ENCODE data around the gene LPP. TPM values are rescaled to one million over a fixed set of nuclear protein-coding genes. Genes with fewer than 3 reads are reported as not detected.

Gene LPP
- total RNA-seq, 1 donor from 2014 or later, result 132 TPM

DNA sequence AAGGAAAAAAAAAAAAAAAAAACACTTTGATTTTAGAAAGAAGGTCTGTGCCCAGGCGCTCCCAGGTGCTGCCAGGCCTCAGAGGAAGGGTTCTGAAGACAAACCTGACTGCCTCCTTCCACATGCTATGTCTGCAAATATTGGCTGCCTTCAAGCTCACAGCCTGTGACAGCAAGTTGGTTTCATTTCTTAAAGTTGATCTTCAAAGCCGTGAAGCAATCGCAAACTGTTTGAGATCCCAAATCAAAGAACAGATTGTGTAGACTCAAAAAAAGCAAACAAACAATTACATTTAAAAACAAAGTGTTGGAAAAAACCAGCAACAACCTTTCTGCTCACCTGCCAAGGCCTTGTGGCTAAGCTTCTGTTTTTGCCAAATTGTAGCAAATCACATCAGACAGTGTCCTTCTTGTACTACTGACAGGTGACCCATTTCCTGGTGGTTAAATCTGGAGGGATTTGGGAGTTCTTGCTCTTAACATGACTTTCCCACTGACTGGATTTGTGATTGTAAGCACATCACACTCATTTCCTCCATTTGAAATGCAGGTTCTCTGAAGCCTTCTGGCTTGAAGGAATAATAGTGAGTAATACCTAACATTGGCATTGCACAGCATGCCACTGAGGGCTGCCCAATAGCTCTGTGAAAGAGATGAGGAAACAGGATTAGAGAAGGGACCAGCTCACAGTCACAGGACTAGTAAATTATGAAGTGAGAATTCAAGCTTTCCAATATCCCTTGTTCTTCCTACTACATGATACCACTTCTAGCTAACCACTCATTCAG lies 502.4 kb downstream of the LPP start:
- Mint-ChIP-seq H3K9me3 (peaks cover 3% of the 10 kb centered on the region), H3K27ac (no peak overlapping the region), H3K27me3 (ENCODE audit: low read depth) (no peaks in the 10 kb centered on the region), H3K36me3 (peaks cover under 1% of the 10 kb centered on the region), H3K4me1 (no peaks in the 10 kb centered on the region), H3K4me3 (no peak overlapping the region)
- TF ChIP-seq, protein P1, sequence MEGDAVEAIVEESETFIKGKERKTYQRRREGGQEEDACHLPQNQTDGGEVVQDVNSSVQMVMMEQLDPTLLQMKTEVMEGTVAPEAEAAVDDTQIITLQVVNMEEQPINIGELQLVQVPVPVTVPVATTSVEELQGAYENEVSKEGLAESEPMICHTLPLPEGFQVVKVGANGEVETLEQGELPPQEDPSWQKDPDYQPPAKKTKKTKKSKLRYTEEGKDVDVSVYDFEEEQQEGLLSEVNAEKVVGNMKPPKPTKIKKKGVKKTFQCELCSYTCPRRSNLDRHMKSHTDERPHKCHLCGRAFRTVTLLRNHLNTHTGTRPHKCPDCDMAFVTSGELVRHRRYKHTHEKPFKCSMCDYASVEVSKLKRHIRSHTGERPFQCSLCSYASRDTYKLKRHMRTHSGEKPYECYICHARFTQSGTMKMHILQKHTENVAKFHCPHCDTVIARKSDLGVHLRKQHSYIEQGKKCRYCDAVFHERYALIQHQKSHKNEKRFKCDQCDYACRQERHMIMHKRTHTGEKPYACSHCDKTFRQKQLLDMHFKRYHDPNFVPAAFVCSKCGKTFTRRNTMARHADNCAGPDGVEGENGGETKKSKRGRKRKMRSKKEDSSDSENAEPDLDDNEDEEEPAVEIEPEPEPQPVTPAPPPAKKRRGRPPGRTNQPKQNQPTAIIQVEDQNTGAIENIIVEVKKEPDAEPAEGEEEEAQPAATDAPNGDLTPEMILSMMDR (IDR thresholded peaks at IDR 0.05; ENCODE audit: unreplicated experiment), result no peak
- DNase-seq (ENCODE audit: low spot score in 2 of 2, unreplicated experiment in 2 of 2), result no peak

DNA sequence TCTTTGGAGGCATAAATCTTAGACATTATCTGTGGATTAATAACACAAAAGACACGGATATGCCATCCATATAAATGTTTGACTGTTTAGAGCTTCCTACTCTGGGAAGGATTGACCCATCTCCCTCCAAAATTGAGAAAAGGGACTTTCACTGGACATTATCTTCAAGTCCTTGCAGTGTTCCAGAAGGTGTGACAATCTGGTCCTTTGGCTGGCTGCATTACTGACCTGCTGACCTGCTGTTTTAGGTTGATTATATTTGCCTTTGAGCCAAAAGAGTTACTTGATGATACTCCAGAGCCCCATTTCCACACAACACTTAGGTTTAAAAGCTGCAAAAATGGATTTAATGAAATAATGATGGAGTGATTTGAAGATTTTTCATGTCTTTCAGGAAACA lies 504.6 kb downstream of the LPP start:
- H3K4me3 Mint-ChIP-seq, result no peak overlapping the region
- H3K9me3 Mint-ChIP-seq, result peaks cover 7% of the 10 kb centered on the region

DNA sequence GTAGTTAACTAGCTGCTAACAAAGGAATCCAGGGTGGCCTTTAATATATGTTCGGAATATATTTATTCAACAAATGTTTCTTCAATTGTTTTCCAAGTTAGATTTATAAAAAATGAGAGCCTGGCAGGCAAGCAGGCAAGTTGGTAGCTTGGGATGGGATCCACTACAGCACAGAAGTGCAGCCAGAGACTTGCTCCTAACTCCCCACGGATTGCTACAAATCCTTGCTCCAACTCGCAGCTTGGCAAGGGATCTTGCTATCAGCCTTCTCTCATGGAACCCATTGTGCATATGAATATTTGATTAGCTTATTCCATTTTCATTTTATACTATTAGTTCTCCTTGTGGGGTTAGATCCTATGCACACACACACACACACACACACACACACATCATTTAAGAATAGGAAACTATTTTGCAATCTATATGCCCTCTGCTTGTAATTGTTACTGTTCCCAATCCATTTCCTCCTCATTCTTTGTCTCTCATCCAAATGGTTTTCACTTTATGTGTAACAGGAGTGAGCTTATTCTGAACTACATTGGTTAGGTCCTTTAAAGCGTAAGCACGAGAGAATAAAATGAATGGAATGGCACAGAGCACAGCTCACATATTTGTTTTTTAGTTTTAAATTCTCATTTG lies 505.6 kb downstream of the LPP start:
- no peak overlapping the region for H3K4me3 Mint-ChIP-seq
- TF ChIP-seq, protein P1 (IDR thresholded peaks at IDR 0.05; ENCODE audit: unreplicated experiment), result no peak
- H3K27ac Mint-ChIP-seq, result no peak overlapping the region
- peaks cover 3% of the 10 kb centered on the region for H3K36me3 Mint-ChIP-seq
- DNase-seq (ENCODE audit: low spot score in 2 of 2, unreplicated experiment in 2 of 2), result no peak
- no peaks in the 10 kb centered on the region for H3K27me3 Mint-ChIP-seq (ENCODE audit: low read depth)
- no peaks in the 10 kb centered on the region for H3K4me1 Mint-ChIP-seq
- H3K9me3 Mint-ChIP-seq, result peaks cover 7% of the 10 kb centered on the region

More for the DNA sequence above, 504.6 kb downstream of the LPP start:
- TF ChIP-seq, protein P1 (IDR thresholded peaks at IDR 0.05; ENCODE audit: unreplicated experiment), result no peak
- no peaks in the 10 kb centered on the region for H3K27me3 Mint-ChIP-seq (ENCODE audit: low read depth)
- peaks cover 3% of the 10 kb centered on the region for H3K36me3 Mint-ChIP-seq
- no peaks in the 10 kb centered on the region for H3K4me1 Mint-ChIP-seq
- H3K27ac Mint-ChIP-seq, result no peak overlapping the region
- DNase-seq (ENCODE audit: low spot score in 2 of 2, unreplicated experiment in 2 of 2), result no peak

DNA sequence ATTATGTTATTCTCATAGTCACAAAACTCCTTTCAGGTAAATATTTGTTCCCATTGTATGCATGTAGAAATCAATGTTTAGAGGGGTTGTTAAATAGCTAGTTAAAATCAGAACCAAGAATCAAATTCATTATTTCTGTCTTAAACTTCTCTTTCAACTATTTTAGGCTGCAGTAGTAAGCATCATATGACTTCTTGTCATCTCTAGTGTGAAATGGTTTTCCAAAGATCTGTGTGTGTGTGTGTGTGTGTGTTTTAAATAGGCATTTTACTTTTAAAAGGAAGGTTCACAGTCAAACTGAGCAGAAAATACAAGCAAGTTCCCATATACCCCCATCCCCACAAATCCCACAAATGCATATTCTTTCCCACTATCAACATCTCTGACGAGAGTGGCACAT lies 506.5 kb downstream of the LPP start:
- Mint-ChIP-seq H3K27me3 (ENCODE audit: low read depth) (no peaks in the 10 kb centered on the region), H3K36me3 (peaks cover 3% of the 10 kb centered on the region), H3K4me1 (no peaks in the 10 kb centered on the region), H3K9me3 (peaks cover 7% of the 10 kb centered on the region), H3K27ac (no peak overlapping the region), H3K4me3 (no peak overlapping the region)
- DNase-seq (ENCODE audit: low spot score in 2 of 2, unreplicated experiment in 2 of 2), result no peak
- TF ChIP-seq, protein P1 (IDR thresholded peaks at IDR 0.05; ENCODE audit: unreplicated experiment), result no peak

DNA sequence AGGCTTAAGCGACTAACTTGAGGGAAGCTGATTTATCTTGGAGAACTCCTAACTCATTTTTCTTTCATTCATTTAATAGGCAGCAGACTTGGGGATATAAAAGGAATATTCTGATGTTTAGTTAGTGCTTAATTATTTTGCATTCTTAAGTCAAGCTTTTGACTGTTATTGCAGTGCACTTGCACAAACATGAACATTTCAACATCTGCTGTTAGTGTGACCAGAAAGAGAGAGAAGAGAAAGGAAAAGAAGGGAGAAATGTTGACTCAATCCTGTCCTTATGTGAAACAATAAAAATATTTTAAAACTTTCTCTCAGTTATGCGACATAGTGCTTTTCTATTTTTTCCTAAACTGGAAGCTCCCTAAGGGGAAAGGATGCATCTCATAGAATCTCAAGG lies 507.8 kb downstream of the LPP start:
- no peak overlapping the region for H3K4me3 Mint-ChIP-seq
- H3K27ac Mint-ChIP-seq, result no peak overlapping the region
- no peaks in the 10 kb centered on the region for H3K4me1 Mint-ChIP-seq
- H3K36me3 Mint-ChIP-seq, result peaks cover 3% of the 10 kb centered on the region
- H3K27me3 Mint-ChIP-seq (ENCODE audit: low read depth), result no peaks in the 10 kb centered on the region
- DNase-seq (ENCODE audit: low spot score in 2 of 2, unreplicated experiment in 2 of 2), result no peak
- TF ChIP-seq, protein P1 (IDR thresholded peaks at IDR 0.05; ENCODE audit: unreplicated experiment), result no peak
- peaks cover 7% of the 10 kb centered on the region for H3K9me3 Mint-ChIP-seq

Data from mesothelial cell of epicardium (in vitro differentiated cells).